GM12891 (cell line): ENCODE results near the gene LTBP3.

ENCODE experiments used
- POLR2A ChIP-seq: IDR thresholded peaks from 2 replicates; pipeline ENCODE4 v1.6.1; 2011; ENCODE audit warnings: low read depth, low read length, control low read depth
- POLR2AphosphoS5 ChIP-seq: IDR thresholded peaks from 2 replicates; pipeline ENCODE4 v1.6.1; 2011; ENCODE audit warnings: low read depth, low read length, control low read depth
- TAF1 ChIP-seq: IDR thresholded peaks from 2 replicates; pipeline ENCODE4 v1.6.1; 2011; ENCODE audit warnings: low read depth, low read length, control low read depth

- TF ChIP-seq POLR2A (no peak), POLR2AphosphoS5 (no peak), TAF1 (no peak)
Observed at GRCh38 chr11:65538915-65539743, 19.0 kb downstream of the LTBP3 start.
